CD4-positive, alpha-beta memory T cell (primary cell): Measurements from ENCODE around the gene RARG. TPM values are rescaled to one million over a fixed set of nuclear protein-coding genes. Genes with fewer than 3 reads are reported as not detected.

Experiments used
- CTCF ChIA-PET: fragments of 350-600 bp; sonication (Branson Sonifier 250); formaldehyde crosslinking; loops from one replicate; lab custom pipeline; 2021; ENCODE audit warnings: inconsistent platforms; ENCODE audit not compliant: partially characterized antibody; lab: Charles Lee
- POLR2A ChIA-PET: fragments of 350-600 bp; sonication (Branson Sonifier 250); formaldehyde crosslinking; loops from one replicate; lab custom pipeline; 2021; ENCODE audit not compliant: partially characterized antibody; lab: Charles Lee
- DNase-seq, 5 donors: peaks; one replicate each; pipeline versions ENCODE4 v3.0.0 to v3.0.0-alpha.2; 2020 to 2022; ENCODE audit warnings: mixed read lengths in 1 of 5
- H3K27ac ChIP-seq: one replicate; pipeline ENCODE4 v1.7.0; 2013; ENCODE audit warnings: low read depth, low read length
- H3K27me3 ChIP-seq: 2 replicates; pipeline ENCODE4 v1.7.0; 2013; ENCODE audit warnings: mild to moderate bottlenecking, low read length, moderate library complexity; ENCODE audit not compliant: insufficient read depth
- H3K36me3 ChIP-seq: 2 replicates; pipeline ENCODE4 v1.7.0; 2013; ENCODE audit warnings: mild to moderate bottlenecking, low read length, moderate library complexity; ENCODE audit not compliant: insufficient read depth
- H3K4me1 ChIP-seq: 2 replicates; pipeline ENCODE4 v1.7.0; 2013; ENCODE audit warnings: mild to moderate bottlenecking, low read length, moderate library complexity; ENCODE audit not compliant: insufficient read depth
- H3K4me3 ChIP-seq, 2 donors: one replicate each; pipeline ENCODE4 v1.7.0; 2013; ENCODE audit warnings: low read length in 2 of 2, mild to moderate bottlenecking in 1 of 2
- H3K9me3 ChIP-seq, 2 donors: one replicate each; pipeline ENCODE4 v1.7.0; 2013; ENCODE audit warnings: low read length in 2 of 2, control low read depth in 1 of 2; ENCODE audit not compliant: control insufficient read depth in 1 of 2
- H3K27ac Mint-ChIP-seq, 7 donors: one replicate each; pipeline ENCODE4 v1.8.0; 2020 to 2021; ENCODE audit warnings: mixed read lengths in 7 of 7, mild to moderate bottlenecking in 6 of 7, inconsistent platforms in 3 of 7, moderate library complexity in 3 of 7
- H3K27me3 Mint-ChIP-seq, 2 donors: one replicate each; pipeline ENCODE4 v1.8.0; 2020 to 2021; ENCODE audit warnings: mixed read lengths in 2 of 2
- H3K36me3 Mint-ChIP-seq, 2 donors: one replicate each; pipeline ENCODE4 v1.8.0; 2020 to 2021; ENCODE audit warnings: mixed read lengths in 2 of 2, inconsistent platforms in 1 of 2, mild to moderate bottlenecking in 1 of 2
- H3K4me1 Mint-ChIP-seq, 4 donors: one replicate each; pipeline ENCODE4 v1.8.0; 2020 to 2021; ENCODE audit warnings: mixed read lengths in 4 of 4, mild to moderate bottlenecking in 1 of 4
- H3K4me3 Mint-ChIP-seq, 8 donors: one replicate each; pipeline ENCODE4 v1.8.0; 2020 to 2021; ENCODE audit warnings: mixed read lengths in 8 of 8, mild to moderate bottlenecking in 7 of 8, moderate library complexity in 6 of 8, inconsistent platforms in 3 of 8
- H3K9me3 Mint-ChIP-seq, 8 donors: one replicate each; pipeline ENCODE4 v1.8.0; 2020 to 2021; ENCODE audit warnings: mixed read lengths in 8 of 8, mild to moderate bottlenecking in 5 of 8, inconsistent platforms in 3 of 8, moderate library complexity in 1 of 8
- intact Hi-C: fragments of 100-400 bp; cut with micrococcal nuclease; formaldehyde crosslinking; loops from one replicate; pipeline ENCODE4 v1.15.1; 2023
- polyA plus RNA-seq, 2 donors: library from polyadenylated mRNA; unstranded; fragments of 300-500 nt; fragmentation: Illumina TruSeq; gene quantifications; one replicate each; pipeline ENCODE4 v1.2.3, GENCODE V29; 2021
- total RNA-seq, 2 experiments: library from RNA; stranded (reverse); gene quantifications; one replicate each; pipeline ENCODE4 v1.2.3, GENCODE V29; 2021

The RARG gene
- total and polyA plus RNA-seq, 4 experiments from 2014 or later, result 13.2 to 86.0 (median 54.9) TPM

DNA sequence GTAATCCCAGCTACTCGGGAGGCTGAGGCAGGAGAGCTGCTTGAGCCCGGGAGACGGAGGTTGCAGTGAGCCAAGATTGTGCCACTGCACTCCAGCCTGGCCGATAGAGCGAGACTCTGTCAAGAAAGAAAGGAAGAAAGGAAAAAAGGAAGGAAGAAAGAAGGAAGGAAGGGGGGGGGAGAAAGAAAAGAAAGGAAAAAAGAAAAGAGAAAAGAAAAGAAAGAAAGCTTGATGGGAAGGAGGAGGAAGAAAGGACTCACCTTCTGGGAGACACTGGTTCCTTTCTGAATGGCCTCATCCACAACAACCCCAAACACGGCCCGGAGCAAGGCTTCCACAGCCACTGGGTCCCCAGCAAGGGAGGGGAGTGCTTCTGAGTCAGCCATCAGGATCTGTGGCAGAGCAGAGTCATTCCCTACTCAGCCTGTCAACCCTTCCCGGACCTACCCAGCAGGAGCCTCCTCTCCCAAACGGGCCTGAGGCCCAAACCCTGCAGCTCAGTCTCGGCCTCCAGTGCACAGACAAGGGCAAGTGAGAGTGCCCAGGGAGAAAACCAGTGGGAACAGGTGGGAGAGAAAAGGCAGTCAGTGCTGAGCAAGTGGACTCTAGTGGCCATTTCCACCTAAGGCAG lies 58.8 kb downstream of the RARG start:
- H3K9me3 ChIP-seq, result no peaks in the 10 kb centered on the region
- H3K4me3 Mint-ChIP-seq, result no peak overlapping the region
- no peaks in the 10 kb centered on the region for H3K9me3 Mint-ChIP-seq
- intact Hi-C loops, result no loop called here
- no peak overlapping the region for H3K27ac ChIP-seq
- POLR2A ChIA-PET, result interaction anchor here (1.5 kb wide), 1 partner anchor 10 kb away, joined by 5 read pairs; no protein-coding TSS in a partner anchor
- H3K36me3 ChIP-seq, result no peaks in the 10 kb centered on the region
- H3K4me3 ChIP-seq, result no peak overlapping the region
- H3K27me3 Mint-ChIP-seq, result no peaks in the 10 kb centered on the region
- no peak for DNase-seq
- CTCF ChIA-PET, result interaction anchor here (1.1 to 3.5 kb wide), 2 partner anchors 14 to 172 kb away, joined by 3 to 18 read pairs; no protein-coding TSS in a partner anchor
- peaks cover 0 to 3% (median under 1%) of the 10 kb centered on the region in 4 donors for H3K4me1 Mint-ChIP-seq
- H3K4me1 ChIP-seq, result no peaks in the 10 kb centered on the region
- peaks cover 16 to 20% of the 10 kb centered on the region in 2 donors for H3K36me3 Mint-ChIP-seq
- H3K27me3 ChIP-seq, result no peaks in the 10 kb centered on the region
- no peak overlapping the region for H3K27ac Mint-ChIP-seq

DNA sequence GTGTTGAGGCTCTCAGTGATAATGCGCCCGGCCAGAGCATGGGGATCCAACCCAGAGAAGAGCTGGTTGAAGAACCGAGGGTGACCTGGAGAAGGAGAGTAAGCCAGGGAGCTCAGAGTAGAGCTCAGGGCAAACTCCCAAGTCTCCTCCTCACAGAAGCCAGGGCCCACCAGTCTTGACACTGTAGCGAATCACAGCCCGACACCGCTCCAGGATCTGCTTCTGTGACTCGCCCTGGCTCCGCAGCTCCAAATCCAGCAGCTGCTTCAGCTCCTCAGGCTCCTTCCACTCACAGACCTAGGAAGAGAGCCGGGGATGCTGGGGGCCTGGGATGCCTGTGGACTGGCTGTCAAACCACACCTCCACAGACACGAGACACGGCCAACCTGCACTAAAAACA lies 59.7 kb downstream of the RARG start:
- H3K36me3 Mint-ChIP-seq, result peaks cover 16 to 20% of the 10 kb centered on the region in 2 donors
- no peak for DNase-seq
- Histone ChIP-seq H3K4me1 (no peaks in the 10 kb centered on the region), H3K27ac (no peak overlapping the region), H3K4me3 (no peak overlapping the region), H3K9me3 (no peaks in the 10 kb centered on the region), H3K36me3 (no peaks in the 10 kb centered on the region), H3K27me3 (no peaks in the 10 kb centered on the region)
- H3K4me3 Mint-ChIP-seq, result no peak overlapping the region
- intact Hi-C loops, result no loop called here
- ChIA-PET CTCF (interaction anchor here (1.1 to 3.5 kb wide), 2 partner anchors 13 to 173 kb away, joined by 3 to 18 read pairs; no protein-coding TSS in a partner anchor), POLR2A (interaction anchor here (1.6 kb wide), 1 partner anchor 20 kb away, joined by 3 read pairs; no protein-coding TSS in a partner anchor)
- peaks cover 0 to 3% (median under 1%) of the 10 kb centered on the region in 4 donors for H3K4me1 Mint-ChIP-seq
- no peaks in the 10 kb centered on the region for H3K27me3 Mint-ChIP-seq
- H3K9me3 Mint-ChIP-seq, result no peaks in the 10 kb centered on the region
- H3K27ac Mint-ChIP-seq, result no peak overlapping the region

DNA sequence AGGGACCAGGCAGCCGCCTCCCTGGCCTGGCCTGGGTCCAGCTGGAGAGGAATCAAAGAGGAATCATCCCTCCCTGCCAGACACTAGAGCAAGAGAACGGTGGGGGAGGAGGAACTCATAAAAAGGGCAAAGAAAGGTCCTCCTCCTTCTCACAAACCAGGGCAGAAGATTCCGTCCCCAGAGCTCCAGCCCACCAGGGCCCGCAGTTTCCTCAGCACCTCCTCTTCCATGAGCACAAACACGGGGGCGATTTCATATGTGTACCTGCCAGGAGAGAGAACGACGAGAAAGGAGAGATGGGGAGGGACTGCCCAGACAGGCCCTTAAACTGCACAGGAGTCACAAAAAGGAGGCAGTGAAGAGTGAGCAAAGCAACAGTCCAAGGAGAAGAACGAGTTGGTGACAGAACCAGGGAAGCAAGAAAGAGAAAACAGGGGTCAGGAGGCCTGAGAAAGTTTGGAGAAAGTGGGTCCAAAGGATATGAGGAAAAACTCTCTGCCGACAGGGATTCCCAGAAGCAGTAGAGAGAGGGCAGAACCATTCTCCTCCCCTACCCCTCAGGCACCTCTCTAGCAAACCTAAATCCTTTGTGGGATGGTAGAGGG lies 60.2 kb downstream of the RARG start:
- H3K27ac Mint-ChIP-seq, result peak overlapping the region in 3 of 7 donors; percentile 23 to 49 (median 44)
- CTCF ChIA-PET, result interaction anchor here (0.9 to 3.5 kb wide), 2 partner anchors 9 to 12 kb away, joined by 3 to 18 read pairs; partner anchors contain the start of gene CSAD
- no peak overlapping the region for H3K4me3 Mint-ChIP-seq
- H3K4me1 Mint-ChIP-seq, result peaks cover 0 to 3% (median under 1%) of the 10 kb centered on the region in 4 donors
- intact Hi-C loops, result no loop called here
- POLR2A ChIA-PET, result interaction anchor here (1.6 kb wide), 1 partner anchor 21 kb away, joined by 3 read pairs; no protein-coding TSS in a partner anchor
- Histone ChIP-seq H3K4me3 (no peak overlapping the region), H3K36me3 (no peaks in the 10 kb centered on the region), H3K4me1 (no peaks in the 10 kb centered on the region), H3K9me3 (no peaks in the 10 kb centered on the region), H3K27ac (no peak overlapping the region), H3K27me3 (no peaks in the 10 kb centered on the region)
- DNase-seq, result no peak
- H3K27me3 Mint-ChIP-seq, result no peaks in the 10 kb centered on the region
- peaks cover 16 to 26% of the 10 kb centered on the region in 2 donors for H3K36me3 Mint-ChIP-seq
- no peaks in the 10 kb centered on the region for H3K9me3 Mint-ChIP-seq

DNA sequence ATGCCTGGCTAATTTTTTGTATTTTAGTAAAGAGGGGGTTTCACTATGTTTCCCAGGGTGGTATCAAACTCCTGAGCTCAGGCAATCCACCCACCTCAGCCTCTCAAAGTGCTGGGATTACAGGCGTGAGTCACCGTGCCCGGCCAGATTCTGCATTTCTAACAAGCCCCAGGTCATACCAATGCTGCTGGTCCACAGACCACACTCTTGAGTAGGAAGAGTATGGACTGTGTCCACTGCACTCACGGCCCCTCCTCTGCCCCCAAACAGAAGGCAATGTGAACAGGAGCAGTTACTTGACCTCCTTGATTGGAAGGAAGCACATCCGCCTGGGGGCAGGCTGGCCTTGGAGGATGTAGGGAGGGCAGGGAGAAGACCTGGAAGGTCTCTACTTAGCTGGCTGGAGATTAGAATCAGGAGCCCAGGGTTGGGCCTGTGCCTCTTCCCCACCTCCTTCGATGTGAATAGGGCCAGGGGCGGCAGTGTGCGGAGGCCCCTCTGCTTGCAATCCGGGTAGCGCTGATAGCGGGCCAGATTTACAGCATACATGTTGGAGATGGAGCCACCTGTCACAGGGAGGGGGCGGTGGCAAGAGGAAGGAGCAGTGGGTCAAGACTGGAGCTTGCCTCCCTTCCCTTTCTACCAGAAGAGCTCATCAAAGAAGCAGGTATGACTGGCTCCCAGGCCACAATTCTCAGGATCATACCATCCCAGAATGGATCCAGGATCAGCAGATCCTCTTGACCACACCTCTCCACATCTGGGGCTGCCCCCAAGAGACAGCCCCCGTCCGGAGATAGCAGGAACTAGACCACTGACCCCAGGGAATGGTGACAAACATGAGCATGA lies 60.9 kb downstream of the RARG start:
- peak overlapping the region in 1 of 7 donors; percentile 43 for H3K27ac Mint-ChIP-seq

DNA sequence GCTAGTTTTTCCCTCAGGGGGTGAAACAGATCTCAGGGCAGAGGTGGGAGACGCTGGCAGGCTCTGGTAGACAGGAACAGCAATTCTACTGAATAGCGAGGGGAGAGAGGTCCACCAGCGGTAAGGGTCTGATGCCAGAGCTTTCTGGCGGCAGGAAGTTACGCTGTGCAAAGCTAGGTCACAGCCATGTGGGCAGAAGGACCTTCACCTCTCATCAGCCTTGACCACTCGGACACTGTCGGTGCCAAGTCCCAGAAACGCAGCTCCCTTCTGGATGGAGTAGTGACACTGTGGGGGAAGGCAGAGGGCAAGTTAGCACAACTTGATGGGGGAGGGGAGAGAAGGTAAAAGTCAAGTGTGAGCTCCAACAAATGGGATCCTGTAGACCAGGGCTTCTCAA lies 61.8 kb downstream of the RARG start:
- ChIA-PET CTCF (interaction anchor here (3.5 kb wide), 1 partner anchor 11 kb away, joined by 18 read pairs; no protein-coding TSS in a partner anchor), POLR2A (interaction anchor here (0.6 kb wide), 2 partner anchors 11 to 42 kb away, joined by 3 read pairs; partner anchors contain the start of gene CSAD)
- DNase-seq, result no peak
- Mint-ChIP-seq H3K9me3 (no peaks in the 10 kb centered on the region), H3K27me3 (no peaks in the 10 kb centered on the region), H3K4me1 (peaks cover 0 to 2% (median 0%) of the 10 kb centered on the region in 4 donors), H3K4me3 (no peak overlapping the region), H3K36me3 (peaks cover 16 to 26% of the 10 kb centered on the region in 2 donors), H3K27ac (peak overlapping the region in 1 of 7 donors; percentile 12)
- Histone ChIP-seq H3K27me3 (no peaks in the 10 kb centered on the region), H3K36me3 (no peaks in the 10 kb centered on the region), H3K4me1 (no peaks in the 10 kb centered on the region), H3K27ac (no peak overlapping the region), H3K4me3 (no peak overlapping the region), H3K9me3 (no peaks in the 10 kb centered on the region)
- intact Hi-C loops, result no loop called here

More for the DNA sequence above, 60.9 kb downstream of the RARG start:
- H3K4me1 ChIP-seq, result no peaks in the 10 kb centered on the region
- H3K36me3 ChIP-seq, result no peaks in the 10 kb centered on the region
- Mint-ChIP-seq H3K36me3 (peaks cover 16 to 26% of the 10 kb centered on the region in 2 donors), H3K9me3 (no peaks in the 10 kb centered on the region), H3K4me3 (no peak overlapping the region), H3K27me3 (no peaks in the 10 kb centered on the region), H3K4me1 (peaks cover 0 to 3% (median under 1%) of the 10 kb centered on the region in 4 donors)
- no peaks in the 10 kb centered on the region for H3K9me3 ChIP-seq
- ChIA-PET CTCF (interaction anchor here (0.9 to 3.5 kb wide), 2 partner anchors 10 to 11 kb away, joined by 3 to 18 read pairs; partner anchors contain the start of gene CSAD), POLR2A (interaction anchor here (0.6 to 1.6 kb wide), 3 partner anchors 10 to 41 kb away, joined by 3 read pairs; partner anchors contain the start of gene CSAD)
- H3K27me3 ChIP-seq, result no peaks in the 10 kb centered on the region
- no peak overlapping the region for H3K27ac ChIP-seq
- intact Hi-C loops, result no loop called here
- no peak for DNase-seq
- no peak overlapping the region for H3K4me3 ChIP-seq

DNA sequence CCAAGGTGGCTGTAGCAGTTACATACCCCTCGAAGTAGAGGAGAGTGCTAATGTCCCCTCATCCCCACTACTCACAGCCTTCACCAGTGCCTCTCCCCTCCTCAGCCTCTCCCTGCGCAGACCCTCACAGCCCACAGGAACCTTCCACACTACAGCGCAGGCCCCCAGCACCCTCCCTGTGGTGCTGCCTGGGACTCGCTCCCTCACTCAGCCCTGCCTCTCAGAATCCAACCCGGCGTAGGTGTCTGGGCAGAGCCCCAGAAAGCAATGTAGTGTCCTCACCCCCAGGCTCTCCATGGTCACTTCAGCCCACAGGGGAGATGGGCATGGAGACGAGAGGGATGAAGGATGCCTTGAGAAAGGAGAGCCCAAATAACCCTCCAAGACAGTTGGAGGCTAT lies 62.4 kb downstream of the RARG start:
- Mint-ChIP-seq H3K27me3 (no peaks in the 10 kb centered on the region), H3K27ac (no peak overlapping the region), H3K4me3 (no peak overlapping the region), H3K4me1 (no peaks in the 10 kb centered on the region), H3K9me3 (no peaks in the 10 kb centered on the region), H3K36me3 (peaks cover 16 to 26% of the 10 kb centered on the region in 2 donors)
- Histone ChIP-seq H3K27ac (no peak overlapping the region), H3K4me1 (no peaks in the 10 kb centered on the region), H3K27me3 (no peaks in the 10 kb centered on the region), H3K36me3 (no peaks in the 10 kb centered on the region), H3K4me3 (no peak overlapping the region), H3K9me3 (no peaks in the 10 kb centered on the region)
- POLR2A ChIA-PET, result no interaction called here
- CTCF ChIA-PET, result interaction anchor here (1.3 kb wide), 1 partner anchor 9 kb away, joined by 4 read pairs; no protein-coding TSS in a partner anchor
- DNase-seq, result no peak
- intact Hi-C loops, result no loop called here
